B cell (primary cell): ENCODE measurements around the gene BCL11A. TPM values are rescaled to one million over a fixed set of nuclear protein-coding genes. Genes with fewer than 3 reads are reported as not detected.

Source experiments
- ATAC-seq: fragments of 200-7000 bp; cut with Tn5 transposase; one replicate; pipeline ENCODE4 v1.10.0; 2021; ENCODE audit warnings: low read depth, mild to moderate bottlenecking, moderate number of reproducible peaks, moderate library complexity
- CTCF ChIA-PET: fragments of 350-600 bp; sonication (Branson Sonifier 250); formaldehyde crosslinking; loops from one replicate; lab custom pipeline; 2021; ENCODE audit warnings: antibody characterized with exemption, inconsistent platforms; lab: Charles Lee
- POLR2A ChIA-PET: fragments of 350-600 bp; sonication (Branson Sonifier 250); formaldehyde crosslinking; loops from one replicate; lab custom pipeline; 2021; ENCODE audit warnings: antibody characterized with exemption; lab: Charles Lee
- DNase-seq: peaks from one replicate; pipeline ENCODE4 v3.0.0; 2013
- H2AFZ ChIP-seq: 2 replicates; pipeline ENCODE4 v1.6.1; 2012; ENCODE audit warnings: mild to moderate bottlenecking, low read depth, low read length; ENCODE audit not compliant: insufficient read depth, poor library complexity, severe bottlenecking
- H3K27ac ChIP-seq, 2 donors: 1 replicate in 1 of 2; 2 replicates in 1 of 2; pipeline ENCODE4 v1.5.1; 2012 to 2013; ENCODE audit warnings: low read length in 2 of 2, mild to moderate bottlenecking in 2 of 2, moderate library complexity in 1 of 2
- H3K27me3 ChIP-seq, 4 experiments: fragments of 200-600 bp in 1 of 4; sonication (generic) in 1 of 4; replicated peaks in 1 of 4; 1 replicate in 2 of 4; 2 replicates in 2 of 4; pipeline versions ENCODE4 v1.6.1 to v1.7.0; 2013 to 2016; ENCODE audit warnings: low read length in 3 of 4, mild to moderate bottlenecking in 2 of 4, mixed read lengths in 1 of 4, moderate library complexity in 1 of 4; ENCODE audit not compliant: insufficient read depth in 4 of 4, control insufficient read depth in 3 of 4; ENCODE audit errors: control extremely low read depth in 1 of 4
- H3K36me3 ChIP-seq, 2 experiments: replicated peaks in 1 of 2; 1 replicate in 1 of 2; 2 replicates in 1 of 2; pipeline versions ENCODE4 v1.6.1 to v1.7.1; 2013; ENCODE audit warnings: low read length in 1 of 2; ENCODE audit not compliant: insufficient read depth in 2 of 2, control insufficient read depth in 1 of 2; ENCODE audit errors: control extremely low read depth in 1 of 2, extremely low read depth in 1 of 2
- H3K4me1 ChIP-seq, 2 donors: fragments of 200-600 bp in 1 of 2; sonication (generic) in 1 of 2; 1 replicate in 1 of 2; 2 replicates in 1 of 2; pipeline versions ENCODE4 v1.5.1 to v1.6.1; 2013 to 2017; ENCODE audit warnings: low read length in 2 of 2; ENCODE audit not compliant: control insufficient read depth in 2 of 2, insufficient read depth in 2 of 2
- H3K4me2 ChIP-seq: replicated peaks from 2 replicates; pipeline ENCODE3; 2012; ENCODE audit warnings: mild to moderate bottlenecking, low read depth, low read length; ENCODE audit not compliant: poor library complexity, severe bottlenecking
- H3K4me3 ChIP-seq, 5 experiments: fragments of 200-600 bp in 1 of 5; sonication (generic) in 1 of 5; 1 replicate in 3 of 5; 2 replicates in 2 of 5; pipeline versions ENCODE4 v1.5.1 to v1.7.0; 2011 to 2016; ENCODE audit warnings: low read length in 4 of 5, mild to moderate bottlenecking in 4 of 5, low read depth in 2 of 5, control low read depth in 1 of 5, moderate library complexity in 1 of 5; ENCODE audit not compliant: insufficient read depth in 1 of 5; ENCODE audit errors: control extremely low read depth in 1 of 5, extremely low read depth in 1 of 5
- H3K79me2 ChIP-seq: fragments of 200-600 bp; sonication (generic); one replicate; pipeline ENCODE4 v1.6.0; 2016; ENCODE audit warnings: low read length; ENCODE audit not compliant: control insufficient read depth, insufficient read depth
- H3K9ac ChIP-seq: fragments of 200-600 bp; sonication (generic); 2 replicates; pipeline ENCODE4 v1.6.1; 2017; ENCODE audit warnings: mild to moderate bottlenecking, low read length, moderate library complexity
- H3K9me3 ChIP-seq, 3 donors: one replicate each; pipeline versions ENCODE4 v1.6.1 to v1.7.1; 2013; ENCODE audit warnings: low read length in 2 of 3; ENCODE audit not compliant: control insufficient read depth in 2 of 3, insufficient read depth in 1 of 3; ENCODE audit errors: control extremely low read depth in 1 of 3
- H4K20me1 ChIP-seq: 2 replicates; pipeline ENCODE4 v1.6.0; 2012; ENCODE audit warnings: mild to moderate bottlenecking, low read length; ENCODE audit not compliant: insufficient read depth, control insufficient read depth, poor library complexity, severe bottlenecking
- H3K27ac Mint-ChIP-seq: one replicate; pipeline ENCODE4 v1.8.0; 2021; ENCODE audit warnings: mixed read lengths
- H3K27me3 Mint-ChIP-seq: one replicate; pipeline ENCODE4 v1.8.0; 2021; ENCODE audit warnings: mixed read lengths
- H3K4me1 Mint-ChIP-seq: one replicate; pipeline ENCODE4 v1.8.0; 2021; ENCODE audit warnings: mixed read lengths
- H3K4me3 Mint-ChIP-seq: one replicate; pipeline ENCODE4 v1.8.0; 2021; ENCODE audit warnings: mixed read lengths
- H3K9me3 Mint-ChIP-seq: one replicate; pipeline ENCODE4 v1.8.0; 2022; ENCODE audit warnings: mixed read lengths; ENCODE audit not compliant: insufficient read depth
- EZH2 ChIP-seq: IDR thresholded peaks from 2 replicates; pipeline ENCODE4 v1.6.1; 2012; ENCODE audit warnings: borderline replicate concordance, low read depth, mild to moderate bottlenecking, moderate library complexity, low read length; ENCODE audit not compliant: insufficient read depth, poor library complexity, severe bottlenecking
- WGBS: methylation state at CpG from one replicate; pipeline ENCODE4 v1.1.5; 2013; ENCODE audit warnings: missing lambda C conversion rate; ENCODE audit not compliant: insufficient coverage; 5-methylcytosine and 5-hydroxymethylcytosine counted together
- intact Hi-C: fragments of 100-400 bp; cut with micrococcal nuclease; formaldehyde crosslinking; loops from one replicate; pipeline ENCODE4 v1.10.0; 2022
- polyA plus RNA-seq: library from polyadenylated mRNA; depleted of rRNA; stranded (reverse); fragments of >200 nt; gene quantifications from 2 replicates; pipeline ENCODE4 v1.2.3, GENCODE V29; 2012
- total RNA-seq, 2 donors: library from RNA; stranded (reverse); fragments of 120-200 nt in 1 of 2; gene quantifications; 1 replicate in 1 of 2; 2 replicates in 1 of 2; pipeline versions ENCODE4 v1.2.3 to v1.2.4, GENCODE V29; 2013 to 2022
- TF ChIP-seq, protein P1 (sequence below): fragments of 200-600 bp; IDR thresholded peaks from one replicate; pipeline ENCODE4 v1.8.0; 2022; ENCODE audit warnings: antibody characterized with exemption, mild to moderate bottlenecking

BCL11A gene
- total and polyA plus RNA-seq, 2 donors (not counting 1 experiment from before 2014, with no cell fraction given): 81.8 to 383 TPM

GRCh38 chr2:60437080-60437696 lies 116.3 kb downstream of the BCL11A start:
- TF ChIP-seq EZH2: no peak
- TF ChIP-seq, protein P1, sequence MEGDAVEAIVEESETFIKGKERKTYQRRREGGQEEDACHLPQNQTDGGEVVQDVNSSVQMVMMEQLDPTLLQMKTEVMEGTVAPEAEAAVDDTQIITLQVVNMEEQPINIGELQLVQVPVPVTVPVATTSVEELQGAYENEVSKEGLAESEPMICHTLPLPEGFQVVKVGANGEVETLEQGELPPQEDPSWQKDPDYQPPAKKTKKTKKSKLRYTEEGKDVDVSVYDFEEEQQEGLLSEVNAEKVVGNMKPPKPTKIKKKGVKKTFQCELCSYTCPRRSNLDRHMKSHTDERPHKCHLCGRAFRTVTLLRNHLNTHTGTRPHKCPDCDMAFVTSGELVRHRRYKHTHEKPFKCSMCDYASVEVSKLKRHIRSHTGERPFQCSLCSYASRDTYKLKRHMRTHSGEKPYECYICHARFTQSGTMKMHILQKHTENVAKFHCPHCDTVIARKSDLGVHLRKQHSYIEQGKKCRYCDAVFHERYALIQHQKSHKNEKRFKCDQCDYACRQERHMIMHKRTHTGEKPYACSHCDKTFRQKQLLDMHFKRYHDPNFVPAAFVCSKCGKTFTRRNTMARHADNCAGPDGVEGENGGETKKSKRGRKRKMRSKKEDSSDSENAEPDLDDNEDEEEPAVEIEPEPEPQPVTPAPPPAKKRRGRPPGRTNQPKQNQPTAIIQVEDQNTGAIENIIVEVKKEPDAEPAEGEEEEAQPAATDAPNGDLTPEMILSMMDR: no peak
- Histone ChIP-seq H3K9me3 (peaks cover 0 to 3% (median 0%) of the 10 kb centered on the region in 3 donors), H4K20me1 (no peaks in the 10 kb centered on the region), H3K27me3 (no peaks in the 10 kb centered on the region), H3K4me1 (peaks cover 67 to 72% of the 10 kb centered on the region in 2 donors), H3K27ac (peak overlapping the region in 1 of 2 donors; percentile 13), H3K4me2 (no peak overlapping the region), H3K79me2 (peaks cover 28% of the 10 kb centered on the region), H3K9ac (no peak overlapping the region), H3K36me3 (no peaks in the 10 kb centered on the region), H2AFZ (peak overlapping the region; percentile 36), H3K4me3 (no peak overlapping the region)
- H3K9me3 Mint-ChIP-seq: no peaks in the 10 kb centered on the region
- ATAC-seq (no peak), DNase-seq (no peak)
- H3K27me3 Mint-ChIP-seq: no peaks in the 10 kb centered on the region
- 100% methylated on average over 2 of the region's 7 CpGs for WGBS
- peaks cover 79% of the 10 kb centered on the region for H3K4me1 Mint-ChIP-seq
- ChIA-PET POLR2A (interaction anchor here (0.6 kb wide), 1 partner anchor 80 kb away, joined by 3 read pairs; no protein-coding TSS in a partner anchor), CTCF (interaction anchor here (0.7 to 2.1 kb wide), 3 partner anchors 10 to 113 kb away, joined by 3 to 5 read pairs (median 3); no protein-coding TSS in a partner anchor)
- no peak overlapping the region for H3K4me3 Mint-ChIP-seq
- peak overlapping the region; percentile 71 for H3K27ac Mint-ChIP-seq
- intact Hi-C loops: no loop called here

DNA sequence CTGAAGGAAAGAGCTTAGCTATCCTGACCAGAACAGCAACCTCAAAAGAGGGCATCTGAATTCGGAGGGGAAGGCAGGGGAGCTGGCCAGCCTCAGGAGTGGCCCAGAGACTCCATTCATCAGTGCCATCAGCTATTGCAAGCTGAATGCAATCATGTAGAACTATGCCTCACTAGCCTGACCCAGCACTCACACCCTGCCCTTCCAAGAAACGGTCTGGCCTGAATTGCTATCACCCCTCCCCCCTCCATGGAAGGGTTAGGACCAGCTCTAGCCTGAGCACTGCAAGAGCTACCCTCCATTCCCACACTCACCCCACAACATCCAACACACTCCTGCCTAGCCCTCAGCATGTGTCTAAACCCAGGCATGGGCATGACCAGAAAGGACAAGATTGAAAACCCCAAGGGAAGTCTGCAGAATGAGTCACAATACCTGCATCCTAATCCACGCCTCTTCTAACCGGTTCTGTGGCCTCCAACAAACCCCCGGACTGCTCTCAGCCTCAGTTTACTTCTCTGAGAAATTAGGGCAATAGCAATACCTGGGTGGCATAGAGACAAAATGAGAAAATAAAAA lies 120.3 kb downstream of the BCL11A start:
- intact Hi-C loops: no loop called here
- H3K9me3 ChIP-seq: no peaks in the 10 kb centered on the region
- no peak overlapping the region for H3K4me3 ChIP-seq
- Mint-ChIP-seq H3K27me3 (no peaks in the 10 kb centered on the region), H3K9me3 (no peaks in the 10 kb centered on the region), H3K27ac (peak overlapping the region; percentile 81), H3K4me3 (peak overlapping the region; percentile 39), H3K4me1 (peaks cover 41% of the 10 kb centered on the region)
- H3K79me2 ChIP-seq: peaks cover 4% of the 10 kb centered on the region
- DNase-seq: no peak
- H3K9ac ChIP-seq: no peak overlapping the region
- no peak overlapping the region for H3K4me2 ChIP-seq
- H4K20me1 ChIP-seq: no peaks in the 10 kb centered on the region
- TF ChIP-seq, protein P1: no peak
- TF ChIP-seq EZH2: no peak
- H3K36me3 ChIP-seq: no peaks in the 10 kb centered on the region
- H2AFZ ChIP-seq: no peak overlapping the region
- ChIA-PET POLR2A (interaction anchor here (0.5 to 0.7 kb wide), 3 partner anchors 25 to 69 kb away, joined by 3 to 6 read pairs (median 4); no protein-coding TSS in a partner anchor), CTCF (no interaction called here)
- ATAC-seq: peak; percentile 17
- H3K4me1 ChIP-seq: peaks cover 28 to 31% of the 10 kb centered on the region in 2 donors
- H3K27me3 ChIP-seq: no peaks in the 10 kb centered on the region
- 91% methylated on average over 2 of the region's 5 CpGs for WGBS
- no peak overlapping the region for H3K27ac ChIP-seq
